ENCODE measurements around the gene TRAF3IP3. TPM values are rescaled to one million over a fixed set of nuclear protein-coding genes. Genes with fewer than 3 reads are reported as not detected.

TRAF3IP3 gene
- polyA plus RNA-seq, 1 donor from 2014 or later = not detected

GRCh38 chr1:209797978-209798639 is 42.3 kb downstream of the TRAF3IP3 start:
- no peaks in the 10 kb centered on the region for H4K20me1 ChIP-seq (ENCODE audit: insufficient read depth)
- H3K27me3 ChIP-seq (ENCODE audit: insufficient read depth, low read depth, low read length) = peaks cover 4% of the 10 kb centered on the region
- H3K4me2 ChIP-seq (ENCODE audit: low read length) = no peak overlapping the region
- no peak for TF ChIP-seq MXI1 (conservative IDR thresholded peaks at IDR 0.05; ENCODE audit: poor library complexity, severe bottlenecking)
- no peak for TF ChIP-seq SMC3 (conservative IDR thresholded peaks at IDR 0.05; ENCODE audit: poor library complexity)
- TF ChIP-seq RAD21 (conservative IDR thresholded peaks at IDR 0.05) = no peak
- TF ChIP-seq, protein P1, sequence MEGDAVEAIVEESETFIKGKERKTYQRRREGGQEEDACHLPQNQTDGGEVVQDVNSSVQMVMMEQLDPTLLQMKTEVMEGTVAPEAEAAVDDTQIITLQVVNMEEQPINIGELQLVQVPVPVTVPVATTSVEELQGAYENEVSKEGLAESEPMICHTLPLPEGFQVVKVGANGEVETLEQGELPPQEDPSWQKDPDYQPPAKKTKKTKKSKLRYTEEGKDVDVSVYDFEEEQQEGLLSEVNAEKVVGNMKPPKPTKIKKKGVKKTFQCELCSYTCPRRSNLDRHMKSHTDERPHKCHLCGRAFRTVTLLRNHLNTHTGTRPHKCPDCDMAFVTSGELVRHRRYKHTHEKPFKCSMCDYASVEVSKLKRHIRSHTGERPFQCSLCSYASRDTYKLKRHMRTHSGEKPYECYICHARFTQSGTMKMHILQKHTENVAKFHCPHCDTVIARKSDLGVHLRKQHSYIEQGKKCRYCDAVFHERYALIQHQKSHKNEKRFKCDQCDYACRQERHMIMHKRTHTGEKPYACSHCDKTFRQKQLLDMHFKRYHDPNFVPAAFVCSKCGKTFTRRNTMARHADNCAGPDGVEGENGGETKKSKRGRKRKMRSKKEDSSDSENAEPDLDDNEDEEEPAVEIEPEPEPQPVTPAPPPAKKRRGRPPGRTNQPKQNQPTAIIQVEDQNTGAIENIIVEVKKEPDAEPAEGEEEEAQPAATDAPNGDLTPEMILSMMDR (IDR thresholded peaks at IDR 0.05; ENCODE audit: poor library complexity, severe bottlenecking) = no peak
- no peak for TF ChIP-seq POLR2AphosphoS5 (IDR thresholded peaks at IDR 0.05)
- TF ChIP-seq EP300 (conservative IDR thresholded peaks at IDR 0.05; ENCODE audit: poor library complexity, severe bottlenecking) = no peak
- TF ChIP-seq TAF1 (IDR thresholded peaks at IDR 0.05; ENCODE audit: low read depth) = no peak
- TF ChIP-seq, protein P2, sequence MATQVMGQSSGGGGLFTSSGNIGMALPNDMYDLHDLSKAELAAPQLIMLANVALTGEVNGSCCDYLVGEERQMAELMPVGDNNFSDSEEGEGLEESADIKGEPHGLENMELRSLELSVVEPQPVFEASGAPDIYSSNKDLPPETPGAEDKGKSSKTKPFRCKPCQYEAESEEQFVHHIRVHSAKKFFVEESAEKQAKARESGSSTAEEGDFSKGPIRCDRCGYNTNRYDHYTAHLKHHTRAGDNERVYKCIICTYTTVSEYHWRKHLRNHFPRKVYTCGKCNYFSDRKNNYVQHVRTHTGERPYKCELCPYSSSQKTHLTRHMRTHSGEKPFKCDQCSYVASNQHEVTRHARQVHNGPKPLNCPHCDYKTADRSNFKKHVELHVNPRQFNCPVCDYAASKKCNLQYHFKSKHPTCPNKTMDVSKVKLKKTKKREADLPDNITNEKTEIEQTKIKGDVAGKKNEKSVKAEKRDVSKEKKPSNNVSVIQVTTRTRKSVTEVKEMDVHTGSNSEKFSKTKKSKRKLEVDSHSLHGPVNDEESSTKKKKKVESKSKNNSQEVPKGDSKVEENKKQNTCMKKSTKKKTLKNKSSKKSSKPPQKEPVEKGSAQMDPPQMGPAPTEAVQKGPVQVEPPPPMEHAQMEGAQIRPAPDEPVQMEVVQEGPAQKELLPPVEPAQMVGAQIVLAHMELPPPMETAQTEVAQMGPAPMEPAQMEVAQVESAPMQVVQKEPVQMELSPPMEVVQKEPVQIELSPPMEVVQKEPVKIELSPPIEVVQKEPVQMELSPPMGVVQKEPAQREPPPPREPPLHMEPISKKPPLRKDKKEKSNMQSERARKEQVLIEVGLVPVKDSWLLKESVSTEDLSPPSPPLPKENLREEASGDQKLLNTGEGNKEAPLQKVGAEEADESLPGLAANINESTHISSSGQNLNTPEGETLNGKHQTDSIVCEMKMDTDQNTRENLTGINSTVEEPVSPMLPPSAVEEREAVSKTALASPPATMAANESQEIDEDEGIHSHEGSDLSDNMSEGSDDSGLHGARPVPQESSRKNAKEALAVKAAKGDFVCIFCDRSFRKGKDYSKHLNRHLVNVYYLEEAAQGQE (IDR thresholded peaks at IDR 0.05; ENCODE audit: borderline replicate concordance) = no peak
- no peak for TF ChIP-seq EZH2 (IDR thresholded peaks at IDR 0.05; ENCODE audit: borderline replicate concordance, insufficient read depth, low read length, poor library complexity, severe bottlenecking)
- H3K4me3 ChIP-seq (ENCODE audit: low read length) = no peak overlapping the region
- no peaks in the 10 kb centered on the region for H3K9me2 ChIP-seq (ENCODE audit: insufficient read depth, low read length)
- H3K27ac ChIP-seq (ENCODE audit: low read length) = no peak overlapping the region
- H3K9ac ChIP-seq (ENCODE audit: low read length) = no peak overlapping the region
- H3K79me2 ChIP-seq (replicated peaks; ENCODE audit: insufficient read depth, low read length) = no peaks in the 10 kb centered on the region
- no peak overlapping the region for H2AFZ ChIP-seq (ENCODE audit: low read depth, low read length)
- no peaks in the 10 kb centered on the region for H3K9me3 ChIP-seq (ENCODE audit: low read length)
- H3F3A ChIP-seq (ENCODE audit: insufficient read depth, low read length, poor library complexity, severe bottlenecking) = no peaks in the 10 kb centered on the region
- H3K36me3 ChIP-seq (ENCODE audit: insufficient read depth, low read length) = no peaks in the 10 kb centered on the region

DNA sequence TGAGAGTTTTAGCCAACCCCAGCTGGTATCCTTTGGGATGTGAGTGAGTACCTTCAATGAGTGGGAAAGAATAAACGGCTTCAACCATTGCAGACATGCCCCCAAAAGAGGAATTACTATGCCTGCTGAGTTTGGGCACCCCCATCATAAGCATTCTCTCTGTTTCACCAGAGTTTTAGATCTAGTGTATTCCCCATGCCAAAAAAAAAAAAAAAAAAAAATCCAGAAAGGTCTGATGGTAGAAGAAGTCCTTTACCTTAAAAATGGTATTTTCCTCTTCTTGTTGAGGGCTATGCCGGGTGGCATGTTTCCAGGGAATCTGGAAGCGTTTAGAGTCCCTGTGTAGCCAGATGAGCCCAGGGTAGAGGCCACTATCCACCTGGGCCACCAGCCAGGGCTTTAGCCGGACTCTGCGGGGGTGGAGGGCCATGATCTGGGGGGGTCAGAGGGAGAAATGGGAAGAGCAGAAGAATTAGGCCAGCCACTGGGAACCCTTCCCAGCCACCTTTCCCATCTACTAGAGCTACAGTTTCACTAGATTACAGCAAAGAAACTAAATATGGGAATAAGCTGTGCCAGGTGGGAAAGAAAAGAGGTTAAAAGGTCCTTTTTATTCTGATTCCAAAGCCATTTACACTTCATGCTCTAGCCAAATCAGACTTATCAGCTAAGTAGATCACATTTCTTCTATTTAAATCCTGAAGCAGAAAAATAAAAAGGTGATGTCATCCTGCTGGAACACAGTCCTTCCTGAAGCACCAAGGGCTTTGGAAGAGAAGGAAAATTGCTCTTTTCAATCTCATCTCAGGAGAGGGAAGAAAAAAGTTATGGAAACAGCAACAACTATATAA is 45.4 kb downstream of the TRAF3IP3 start:
- Histone ChIP-seq H3K4me2 (ENCODE audit: low read length) (no peak overlapping the region), H3K36me3 (ENCODE audit: insufficient read depth, low read length) (no peaks in the 10 kb centered on the region), H4K20me1 (ENCODE audit: insufficient read depth) (no peaks in the 10 kb centered on the region), H3F3A (ENCODE audit: insufficient read depth, low read length, poor library complexity, severe bottlenecking) (no peaks in the 10 kb centered on the region), H3K27me3 (ENCODE audit: insufficient read depth, low read depth, low read length) (peaks cover 29% of the 10 kb centered on the region), H3K9me2 (ENCODE audit: insufficient read depth, low read length) (no peaks in the 10 kb centered on the region), H3K4me3 (ENCODE audit: low read length) (no peak overlapping the region), H3K27ac (ENCODE audit: low read length) (no peak overlapping the region), H2AFZ (ENCODE audit: low read depth, low read length) (no peak overlapping the region), H3K9ac (ENCODE audit: low read length) (no peak overlapping the region), H3K9me3 (ENCODE audit: low read length) (no peaks in the 10 kb centered on the region), H3K79me2 (replicated peaks; ENCODE audit: insufficient read depth, low read length) (no peaks in the 10 kb centered on the region)
- no peak for TF ChIP-seq POLR2AphosphoS5 (IDR thresholded peaks at IDR 0.05)

Data from neural cell (in vitro differentiated cells).